ENCODE results near the gene LDLR. TPM values are rescaled to one million over a fixed set of nuclear protein-coding genes. Genes with fewer than 3 reads are reported as not detected.
"Not testable (repeated sequence)": the region's sequence is repeated elsewhere in the genome, so short reads cannot be mapped to it uniquely, and the experiment has no call there.

LDLR gene
- total RNA-seq, 2 experiments from 2014 or later, result 64.2 to 64.9 TPM

DNA sequence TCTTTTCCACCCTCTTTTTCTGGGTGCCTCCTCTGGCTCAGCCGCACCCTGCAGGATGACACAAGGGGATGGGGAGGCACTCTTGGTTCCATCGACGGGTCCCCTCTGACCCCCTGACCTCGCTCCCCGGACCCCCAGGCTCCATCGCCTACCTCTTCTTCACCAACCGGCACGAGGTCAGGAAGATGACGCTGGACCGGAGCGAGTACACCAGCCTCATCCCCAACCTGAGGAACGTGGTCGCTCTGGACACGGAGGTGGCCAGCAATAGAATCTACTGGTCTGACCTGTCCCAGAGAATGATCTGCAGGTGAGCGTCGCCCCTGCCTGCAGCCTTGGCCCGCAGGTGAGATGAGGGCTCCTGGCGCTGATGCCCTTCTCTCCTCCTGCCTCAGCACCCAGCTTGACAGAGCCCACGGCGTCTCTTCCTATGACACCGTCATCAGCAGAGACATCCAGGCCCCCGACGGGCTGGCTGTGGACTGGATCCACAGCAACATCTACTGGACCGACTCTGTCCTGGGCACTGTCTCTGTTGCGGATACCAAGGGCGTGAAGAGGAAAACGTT is 24.0 kb downstream of the LDLR start:
- H3K4me3 Mint-ChIP-seq, result no peak overlapping the region

DNA sequence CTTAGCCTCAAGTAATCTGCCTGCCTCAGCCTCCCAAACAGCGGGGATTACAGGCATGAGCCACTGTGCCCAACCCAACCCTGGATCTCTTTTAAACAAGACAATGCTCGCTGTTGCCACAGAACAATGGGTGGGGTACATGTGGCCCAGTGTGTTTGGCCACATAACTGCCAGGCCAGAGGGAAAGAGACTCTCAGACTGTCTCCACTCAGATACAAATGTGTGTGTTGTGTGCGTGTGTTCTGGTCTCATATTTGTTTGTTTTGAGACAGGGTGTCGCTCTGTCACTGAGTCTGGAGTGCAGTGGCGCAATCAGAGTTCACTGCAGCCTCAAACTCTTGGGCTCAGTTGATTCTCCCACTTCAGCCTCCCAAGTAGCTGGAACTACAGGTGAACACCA is 25.8 kb downstream of the LDLR start:
- H3K27ac Mint-ChIP-seq, result no peak overlapping the region
- intact Hi-C loops (cut with micrococcal nuclease), result no loop called here
- CTCF ChIA-PET, result no interaction called here

More for the DNA sequence above, 24.0 kb downstream of the LDLR start:
- no peak overlapping the region for H3K27ac Mint-ChIP-seq
- no peak for DNase-seq
- CTCF ChIA-PET, result no interaction called here
- H3K36me3 Mint-ChIP-seq (ENCODE audit: low read depth), result peaks cover 66% of the 10 kb centered on the region
- intact Hi-C loops (cut with micrococcal nuclease), result no loop called here
- H3K9me3 Mint-ChIP-seq, result no peaks in the 10 kb centered on the region
- no peaks in the 10 kb centered on the region for H3K27me3 Mint-ChIP-seq (ENCODE audit: low read depth)
- H3K4me1 Mint-ChIP-seq (ENCODE audit: low read depth), result no peaks in the 10 kb centered on the region

GRCh38 chr19:11115895-11116446 is 26.7 kb downstream of the LDLR start:
- no peak overlapping the region for H3K4me3 Mint-ChIP-seq
- intact Hi-C loops (cut with micrococcal nuclease), result no loop called here
- H3K27ac Mint-ChIP-seq, result peak overlapping the region; percentile 30
- no peaks in the 10 kb centered on the region for H3K27me3 Mint-ChIP-seq (ENCODE audit: low read depth)
- CTCF ChIA-PET, result interaction anchor here (0.6 to 1.8 kb wide), 3 partner anchors 10 to 80 kb away, joined by 3 to 4 read pairs (median 4); no protein-coding TSS in a partner anchor
- DNase-seq, result no peak
- peaks cover 69% of the 10 kb centered on the region for H3K36me3 Mint-ChIP-seq (ENCODE audit: low read depth)
- no peaks in the 10 kb centered on the region for H3K9me3 Mint-ChIP-seq
- H3K4me1 Mint-ChIP-seq (ENCODE audit: low read depth), result no peaks in the 10 kb centered on the region

More for the DNA sequence above, 25.8 kb downstream of the LDLR start:
- DNase-seq, result no peak
- Mint-ChIP-seq H3K9me3 (no peaks in the 10 kb centered on the region), H3K36me3 (ENCODE audit: low read depth) (peaks cover 67% of the 10 kb centered on the region), H3K4me1 (ENCODE audit: low read depth) (no peaks in the 10 kb centered on the region), H3K4me3 (no peak overlapping the region), H3K27me3 (ENCODE audit: low read depth) (no peaks in the 10 kb centered on the region)

GRCh38 chr19:11116507-11116906 is 27.2 kb downstream of the LDLR start:
- no peaks in the 10 kb centered on the region for H3K4me1 Mint-ChIP-seq (ENCODE audit: low read depth)
- peak overlapping the region; percentile 59 for H3K27ac Mint-ChIP-seq
- intact Hi-C loops (cut with micrococcal nuclease), result no loop called here
- H3K27me3 Mint-ChIP-seq (ENCODE audit: low read depth), result no peaks in the 10 kb centered on the region
- peaks cover 68% of the 10 kb centered on the region for H3K36me3 Mint-ChIP-seq (ENCODE audit: low read depth)
- H3K4me3 Mint-ChIP-seq, result no peak overlapping the region
- no peaks in the 10 kb centered on the region for H3K9me3 Mint-ChIP-seq
- no peak for DNase-seq
- CTCF ChIA-PET, result interaction anchor here (0.6 to 1.8 kb wide), 4 partner anchors 9 to 175 kb away, joined by 3 to 4 read pairs (median 4); no protein-coding TSS in a partner anchor

DNA sequence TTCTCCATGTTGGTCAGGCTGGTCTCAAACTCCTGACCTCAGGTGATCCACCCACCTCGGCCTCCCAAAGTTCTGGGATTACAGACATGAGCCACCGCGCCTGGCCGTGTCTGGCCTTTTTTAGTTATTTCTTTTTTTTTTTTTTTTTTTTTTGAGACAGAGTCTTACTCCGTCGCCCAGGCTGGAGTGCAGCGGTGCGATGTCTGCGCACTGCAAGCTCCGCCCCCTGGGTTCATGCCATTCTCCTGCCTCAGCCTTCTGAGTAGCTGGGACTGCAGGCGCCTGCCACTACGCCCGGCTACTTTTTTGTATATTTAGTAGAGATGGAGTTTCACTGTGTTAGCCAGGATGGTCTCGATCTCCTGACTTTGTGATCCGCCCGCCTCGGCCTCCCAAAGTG is 32.7 kb downstream of the LDLR start:
- intact Hi-C loops (cut with micrococcal nuclease); H3K27me3 Mint-ChIP-seq (ENCODE audit: low read depth); DNase-seq; H3K9me3 Mint-ChIP-seq; H3K4me1 Mint-ChIP-seq (ENCODE audit: low read depth); H3K27ac Mint-ChIP-seq; H3K4me3 Mint-ChIP-seq: not testable (repeated sequence)
- H3K36me3 Mint-ChIP-seq (ENCODE audit: low read depth), result peaks cover 51% of the 10 kb centered on the region
- CTCF ChIA-PET, result interaction anchor here (0.6 kb wide), 1 partner anchor 611 kb away, joined by 4 read pairs; no protein-coding TSS in a partner anchor

- H3K27me3 Mint-ChIP-seq (ENCODE audit: low read depth), result no peaks in the 10 kb centered on the region
- intact Hi-C loops (cut with micrococcal nuclease), result no loop called here
- H3K27ac Mint-ChIP-seq, result no peak overlapping the region
- H3K4me1 Mint-ChIP-seq (ENCODE audit: low read depth), result no peaks in the 10 kb centered on the region
- no peaks in the 10 kb centered on the region for H3K9me3 Mint-ChIP-seq
- no peak for DNase-seq
- CTCF ChIA-PET, result no interaction called here
- H3K36me3 Mint-ChIP-seq (ENCODE audit: low read depth), result peaks cover 51% of the 10 kb centered on the region
- no peak overlapping the region for H3K4me3 Mint-ChIP-seq
These were observed 33.9 kb downstream of the LDLR start for GRCh38 chr19:11123114-11123513.

GRCh38 chr19:11124157-11124556 is 34.9 kb downstream of the LDLR start:
- H3K4me3 Mint-ChIP-seq; H3K9me3 Mint-ChIP-seq; DNase-seq; H3K27me3 Mint-ChIP-seq (ENCODE audit: low read depth); intact Hi-C loops (cut with micrococcal nuclease); H3K4me1 Mint-ChIP-seq (ENCODE audit: low read depth); CTCF ChIA-PET; H3K27ac Mint-ChIP-seq: not testable (repeated sequence)
- peaks cover 48% of the 10 kb centered on the region for H3K36me3 Mint-ChIP-seq (ENCODE audit: low read depth)

- Mint-ChIP-seq H3K27ac (peak overlapping the region; percentile 18), H3K36me3 (ENCODE audit: low read depth) (peaks cover 45% of the 10 kb centered on the region), H3K27me3 (ENCODE audit: low read depth) (no peaks in the 10 kb centered on the region), H3K4me1 (ENCODE audit: low read depth) (no peaks in the 10 kb centered on the region), H3K4me3 (no peak overlapping the region), H3K9me3 (no peaks in the 10 kb centered on the region)
- CTCF ChIA-PET, result interaction anchor here (0.6 to 2.2 kb wide), 27 partner anchors 9 to 1243 kb away, joined by 3 to 24 read pairs (median 4); partner anchors contain the start of gene LDLR
- DNase-seq, result peak; percentile 88
- intact Hi-C loops (cut with micrococcal nuclease), result no loop called here
These were observed 36.9 kb downstream of the LDLR start for GRCh38 chr19:11125994-11126685.

DNA sequence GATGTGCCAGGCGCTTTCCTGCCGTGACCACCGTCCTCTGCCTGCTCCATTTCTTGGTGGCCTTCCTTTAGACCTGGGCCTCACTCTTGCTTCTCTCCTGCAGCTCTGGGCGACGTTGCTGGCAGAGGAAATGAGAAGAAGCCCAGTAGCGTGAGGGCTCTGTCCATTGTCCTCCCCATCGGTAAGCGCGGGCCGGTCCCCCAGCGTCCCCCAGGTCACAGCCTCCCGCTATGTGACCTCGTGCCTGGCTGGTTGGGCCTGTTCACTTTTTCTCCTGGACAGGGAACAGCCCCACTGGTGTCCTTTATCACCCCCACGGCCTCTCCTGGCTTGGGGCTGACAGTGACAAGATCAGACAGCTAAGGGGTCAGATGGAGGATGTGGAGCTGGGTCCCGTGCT is 38.6 kb downstream of the LDLR start:
- H3K27ac Mint-ChIP-seq, result no peak overlapping the region
- CTCF ChIA-PET, result interaction anchor here (0.5 to 3.2 kb wide), 3 partner anchors 16 to 92 kb away, joined by 3 to 12 read pairs (median 4); no protein-coding TSS in a partner anchor

DNA sequence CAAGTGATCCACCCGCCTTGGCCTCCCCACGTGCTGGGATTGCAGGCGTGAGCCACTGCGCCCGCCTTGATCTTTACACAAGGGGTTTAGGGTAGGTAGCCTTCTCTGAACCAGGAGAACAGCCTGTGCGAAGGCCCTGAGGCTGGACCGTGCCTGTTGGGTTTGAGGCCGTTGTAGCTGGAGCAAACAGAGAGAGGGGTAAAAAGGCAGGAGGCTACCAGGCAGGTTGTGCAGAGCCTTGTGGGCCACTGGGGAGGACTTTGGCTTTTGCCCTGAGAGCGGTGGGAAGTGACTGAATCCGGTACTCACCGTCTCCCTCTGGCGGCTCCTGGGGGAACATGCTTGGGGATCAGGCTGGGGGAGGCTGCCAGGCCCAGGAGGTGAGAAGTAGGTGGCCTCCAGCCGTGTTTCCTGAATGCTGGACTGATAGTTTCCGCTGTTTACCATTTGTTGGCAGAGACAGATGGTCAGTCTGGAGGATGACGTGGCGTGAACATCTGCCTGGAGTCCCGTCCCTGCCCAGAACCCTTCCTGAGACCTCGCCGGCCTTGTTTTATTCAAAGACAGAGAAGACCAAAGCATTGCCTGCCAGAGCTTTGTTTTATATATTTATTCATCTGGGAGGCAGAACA is 41.7 kb downstream of the LDLR start:
- H3K36me3 Mint-ChIP-seq (ENCODE audit: low read depth), result peaks cover 45% of the 10 kb centered on the region
- H3K27ac Mint-ChIP-seq, result no peak overlapping the region
- no peaks in the 10 kb centered on the region for H3K4me1 Mint-ChIP-seq (ENCODE audit: low read depth)

More for the DNA sequence above, 38.6 kb downstream of the LDLR start:
- H3K4me3 Mint-ChIP-seq, result no peak overlapping the region
- no peaks in the 10 kb centered on the region for H3K27me3 Mint-ChIP-seq (ENCODE audit: low read depth)
- no peaks in the 10 kb centered on the region for H3K9me3 Mint-ChIP-seq
- H3K4me1 Mint-ChIP-seq (ENCODE audit: low read depth), result no peaks in the 10 kb centered on the region
- intact Hi-C loops (cut with micrococcal nuclease), result no loop called here
- DNase-seq, result no peak
- H3K36me3 Mint-ChIP-seq (ENCODE audit: low read depth), result peaks cover 48% of the 10 kb centered on the region

DNA sequence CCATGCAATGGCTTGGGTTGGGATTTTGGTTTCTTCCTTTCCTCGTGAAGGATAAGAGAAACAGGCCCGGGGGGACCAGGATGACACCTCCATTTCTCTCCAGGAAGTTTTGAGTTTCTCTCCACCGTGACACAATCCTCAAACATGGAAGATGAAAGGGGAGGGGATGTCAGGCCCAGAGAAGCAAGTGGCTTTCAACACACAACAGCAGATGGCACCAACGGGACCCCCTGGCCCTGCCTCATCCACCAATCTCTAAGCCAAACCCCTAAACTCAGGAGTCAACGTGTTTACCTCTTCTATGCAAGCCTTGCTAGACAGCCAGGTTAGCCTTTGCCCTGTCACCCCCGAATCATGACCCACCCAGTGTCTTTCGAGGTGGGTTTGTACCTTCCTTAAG is 42.2 kb downstream of the LDLR start:
- Mint-ChIP-seq H3K9me3 (no peaks in the 10 kb centered on the region), H3K4me3 (no peak overlapping the region), H3K36me3 (ENCODE audit: low read depth) (peaks cover 41% of the 10 kb centered on the region), H3K27me3 (ENCODE audit: low read depth) (no peaks in the 10 kb centered on the region), H3K27ac (no peak overlapping the region), H3K4me1 (ENCODE audit: low read depth) (no peaks in the 10 kb centered on the region)
- no peak for DNase-seq
- intact Hi-C loops (cut with micrococcal nuclease), result loop anchor here (1.0 to 2.0 kb wide), 2 partner anchors 95 to 195 kb away; no protein-coding TSS in a partner anchor
- CTCF ChIA-PET, result no interaction called here

More for the DNA sequence above, 41.7 kb downstream of the LDLR start:
- Mint-ChIP-seq H3K4me3 (no peak overlapping the region), H3K9me3 (no peaks in the 10 kb centered on the region), H3K27me3 (ENCODE audit: low read depth) (no peaks in the 10 kb centered on the region)
- peak; percentile 84 for DNase-seq
- intact Hi-C loops (cut with micrococcal nuclease), result loop anchor here (1.0 to 2.0 kb wide), 2 partner anchors 95 to 194 kb away; no protein-coding TSS in a partner anchor
- CTCF ChIA-PET, result interaction anchor here (0.7 kb wide), 1 partner anchor 97 kb away, joined by 3 read pairs; no protein-coding TSS in a partner anchor
